ENCODE data around the gene GARNL3. TPM values are rescaled to one million over a fixed set of nuclear protein-coding genes. Genes with fewer than 3 reads are reported as not detected.

The GARNL3 gene
- total and polyA plus RNA-seq, 2 of the 13 experiments (the other 11 are each of a cell fraction or from before 2014, with no cell fraction given), result 3.9 to 11.0 TPM

DNA sequence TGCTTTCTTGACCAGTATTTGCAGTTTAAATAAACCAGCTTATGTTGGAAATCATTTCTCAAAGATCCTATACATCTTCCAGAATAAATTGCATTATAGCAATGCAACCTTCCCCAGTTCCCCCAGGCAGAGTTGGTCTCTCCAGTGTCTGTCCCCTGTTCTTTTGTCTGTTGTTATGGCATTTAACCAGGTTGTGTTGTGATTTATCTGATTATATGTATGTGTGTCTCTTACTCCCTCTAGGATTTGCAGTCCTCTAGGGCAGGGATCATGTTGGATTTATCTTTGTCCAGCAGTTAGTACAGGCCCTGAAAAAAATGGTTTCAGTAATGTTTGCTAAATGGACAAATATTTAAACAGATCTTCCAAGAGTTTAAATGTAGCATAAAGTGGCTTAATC lies 17.3 kb downstream of the GARNL3 start:
- intact Hi-C loops (cut with micrococcal nuclease; ENCODE audit: unreplicated experiment) (no loop called here), in situ Hi-C loops (cut with HindIII; ENCODE audit: extremely low pct_ligation_motif_present, low pct_unique_long_range_greater_than_20kb) (no loop called here)
- Histone ChIP-seq H4K20me1 (ENCODE audit: insufficient read depth, low read length) (no peaks in the 10 kb centered on the region), H3K79me2 (ENCODE audit: insufficient read depth, low read length) (no peaks in the 10 kb centered on the region), H3K36me3 (replicated peaks in 1 of 2; ENCODE audit: control insufficient read depth in 1 of 2, insufficient read depth in 2 of 2, low read length in 2 of 2) (no peaks in the 10 kb centered on the region), H3K4me3 (replicated peaks in 1 of 3; ENCODE audit: insufficient read depth in 1 of 3, low read depth in 2 of 3, low read length in 3 of 3) (no peak overlapping the region), H3K4me1 (ENCODE audit: insufficient read depth, low read length) (peaks cover 15% of the 10 kb centered on the region), H3K27ac (ENCODE audit: extremely low read length, insufficient read depth, low read length) (no peak overlapping the region), H3K4me2 (ENCODE audit: low read depth, low read length) (no peak overlapping the region), H3K9ac (ENCODE audit: insufficient read depth, low read depth, low read length) (no peak overlapping the region), H3K27me3 (ENCODE audit: control insufficient read depth in 1 of 2, insufficient read depth in 2 of 2, low read length in 2 of 2) (no peaks in the 10 kb centered on the region), H3K9me3 (ENCODE audit: low read length) (no peaks in the 10 kb centered on the region), H2AFZ (ENCODE audit: low read length) (no peak overlapping the region)
- ATAC-seq, result no peak
- ChIA-PET CTCF (ENCODE audit: low intra/inter-chr PET ratio, low total read pairs) (no interaction called here), POLR2A (no interaction called here)
- no peak for FAIRE-seq
- TF ChIP-seq ZNF225 (CRISPR knock-in tag; IDR thresholded peaks at IDR 0.05), result no peak
- no TSS peak for BruUV-seq (replicated peaks)
- DNase-seq (ENCODE audit: low spot score), result no peak

- Histone ChIP-seq H4K20me1 (ENCODE audit: insufficient read depth, low read length) (no peaks in the 10 kb centered on the region), H3K36me3 (replicated peaks in 1 of 2; ENCODE audit: control insufficient read depth in 1 of 2, insufficient read depth in 2 of 2, low read length in 2 of 2) (no peaks in the 10 kb centered on the region), H3K79me2 (ENCODE audit: insufficient read depth, low read length) (no peaks in the 10 kb centered on the region), H3K4me2 (ENCODE audit: low read depth, low read length) (no peak overlapping the region), H3K27me3 (ENCODE audit: control insufficient read depth in 1 of 2, insufficient read depth in 2 of 2, low read length in 2 of 2) (no peaks in the 10 kb centered on the region), H3K4me3 (replicated peaks in 1 of 3; ENCODE audit: insufficient read depth in 1 of 3, low read depth in 2 of 3, low read length in 3 of 3) (no peak overlapping the region), H2AFZ (ENCODE audit: low read length) (no peak overlapping the region), H3K9ac (ENCODE audit: insufficient read depth, low read depth, low read length) (no peak overlapping the region), H3K27ac (ENCODE audit: extremely low read length, insufficient read depth, low read length) (no peak overlapping the region), H3K4me1 (ENCODE audit: insufficient read depth, low read length) (peaks cover 15% of the 10 kb centered on the region), H3K9me3 (ENCODE audit: low read length) (no peaks in the 10 kb centered on the region)
- BruUV-seq (replicated peaks), result no TSS peak
- in situ Hi-C loops (cut with HindIII; ENCODE audit: extremely low pct_ligation_motif_present, low pct_unique_long_range_greater_than_20kb), result no loop called here
- ChIA-PET CTCF (ENCODE audit: low intra/inter-chr PET ratio, low total read pairs) (no interaction called here), POLR2A (no interaction called here)
- no peak for FAIRE-seq
- intact Hi-C loops (cut with micrococcal nuclease; ENCODE audit: unreplicated experiment), result no loop called here
- no peak for ATAC-seq
- no peak for DNase-seq (ENCODE audit: low spot score)
- TF ChIP-seq FIP1L1 (IDR thresholded peaks at IDR 0.05; ENCODE audit: borderline replicate concordance, insufficient read depth, low read depth, low read length), result no peak
- TF ChIP-seq ZNF121 (CRISPR knock-in tag; IDR thresholded peaks at IDR 0.05), result no peak
- TF ChIP-seq TRAFD1 (CRISPR knock-in tag; IDR thresholded peaks at IDR 0.05; ENCODE audit: borderline replicate concordance), result no peak
- no peak for TF ChIP-seq SALL1 (CRISPR knock-in tag; IDR thresholded peaks at IDR 0.05)
- no peak for TF ChIP-seq RBM39 (IDR thresholded peaks at IDR 0.05; ENCODE audit: low read depth, low read length, poor library complexity, severe bottlenecking)
- TF ChIP-seq HNRNPLL (IDR thresholded peaks at IDR 0.05; ENCODE audit: low read depth, low read length, poor library complexity, severe bottlenecking), result no peak
- TF ChIP-seq, protein P1, sequence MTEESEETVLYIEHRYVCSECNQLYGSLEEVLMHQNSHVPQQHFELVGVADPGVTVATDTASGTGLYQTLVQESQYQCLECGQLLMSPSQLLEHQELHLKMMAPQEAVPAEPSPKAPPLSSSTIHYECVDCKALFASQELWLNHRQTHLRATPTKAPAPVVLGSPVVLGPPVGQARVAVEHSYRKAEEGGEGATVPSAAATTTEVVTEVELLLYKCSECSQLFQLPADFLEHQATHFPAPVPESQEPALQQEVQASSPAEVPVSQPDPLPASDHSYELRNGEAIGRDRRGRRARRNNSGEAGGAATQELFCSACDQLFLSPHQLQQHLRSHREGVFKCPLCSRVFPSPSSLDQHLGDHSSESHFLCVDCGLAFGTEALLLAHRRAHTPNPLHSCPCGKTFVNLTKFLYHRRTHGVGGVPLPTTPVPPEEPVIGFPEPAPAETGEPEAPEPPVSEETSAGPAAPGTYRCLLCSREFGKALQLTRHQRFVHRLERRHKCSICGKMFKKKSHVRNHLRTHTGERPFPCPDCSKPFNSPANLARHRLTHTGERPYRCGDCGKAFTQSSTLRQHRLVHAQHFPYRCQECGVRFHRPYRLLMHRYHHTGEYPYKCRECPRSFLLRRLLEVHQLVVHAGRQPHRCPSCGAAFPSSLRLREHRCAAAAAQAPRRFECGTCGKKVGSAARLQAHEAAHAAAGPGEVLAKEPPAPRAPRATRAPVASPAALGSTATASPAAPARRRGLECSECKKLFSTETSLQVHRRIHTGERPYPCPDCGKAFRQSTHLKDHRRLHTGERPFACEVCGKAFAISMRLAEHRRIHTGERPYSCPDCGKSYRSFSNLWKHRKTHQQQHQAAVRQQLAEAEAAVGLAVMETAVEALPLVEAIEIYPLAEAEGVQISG (CRISPR knock-in tag; IDR thresholded peaks at IDR 0.05), result no peak
- TF ChIP-seq ZNF234 (CRISPR knock-in tag; conservative IDR thresholded peaks at IDR 0.05), result no peak
- no peak for TF ChIP-seq ZNF33A (CRISPR knock-in tag; IDR thresholded peaks at IDR 0.05; ENCODE audit: borderline replicate concordance)
- no peak for TF ChIP-seq AGO1 (IDR thresholded peaks at IDR 0.05; ENCODE audit: low read depth, low read length, poor library complexity, severe bottlenecking)
- TF ChIP-seq JUND (CRISPR knock-in tag; IDR thresholded peaks at IDR 0.05), result no peak
- no peak for TF ChIP-seq TEAD3 (CRISPR knock-in tag; optimal IDR thresholded peaks at IDR 0.05; ENCODE audit: borderline replicate concordance)
- no peak for TF ChIP-seq SNAPC2 (CRISPR knock-in tag; IDR thresholded peaks at IDR 0.05)
- TF ChIP-seq ZNF44 (CRISPR knock-in tag; IDR thresholded peaks at IDR 0.05), result no peak
Observed at GRCh38 chr9:127282611-127283010, 18.0 kb downstream of the GARNL3 start.
